Nephron progenitor cell (in vitro differentiated cells): ENCODE data around the gene PPFIA4.
"Not testable (repeated sequence)": the region's sequence is repeated elsewhere in the genome, so short reads cannot be mapped to it uniquely, and the experiment has no call there.

Experiments
- DNase-seq: peaks from one replicate; pipeline ENCODE4 v3.0.0; 2021
- H3K27ac Mint-ChIP-seq: 2 replicates; pipeline ENCODE4 v1.8.0; 2021; ENCODE audit warnings: mild to moderate bottlenecking, moderate library complexity, mixed read lengths
- H3K27me3 Mint-ChIP-seq: 2 replicates; pipeline ENCODE4 v1.8.0; 2021; ENCODE audit warnings: mild to moderate bottlenecking, low read depth, mixed read lengths; ENCODE audit not compliant: poor library complexity
- H3K36me3 Mint-ChIP-seq: 2 replicates; pipeline ENCODE4 v1.8.0; 2021; ENCODE audit warnings: low read depth, mixed read lengths
- H3K4me1 Mint-ChIP-seq: 2 replicates; pipeline ENCODE4 v1.8.0; 2021; ENCODE audit warnings: mixed read lengths
- H3K4me3 Mint-ChIP-seq: 2 replicates; pipeline ENCODE4 v1.8.0; 2021; ENCODE audit warnings: mild to moderate bottlenecking, moderate library complexity, mixed read lengths
- H3K9me3 Mint-ChIP-seq: 2 replicates; pipeline ENCODE4 v1.8.0; 2021; ENCODE audit warnings: mild to moderate bottlenecking, moderate library complexity, mixed read lengths
- TF ChIP-seq, protein P1 (sequence below): fragments of 200-600 bp; sonication (generic); IDR thresholded peaks from 2 replicates; pipeline ENCODE4 v1.5.0; 2021; ENCODE audit warnings: antibody characterized with exemption

Gene PPFIA4

DNA sequence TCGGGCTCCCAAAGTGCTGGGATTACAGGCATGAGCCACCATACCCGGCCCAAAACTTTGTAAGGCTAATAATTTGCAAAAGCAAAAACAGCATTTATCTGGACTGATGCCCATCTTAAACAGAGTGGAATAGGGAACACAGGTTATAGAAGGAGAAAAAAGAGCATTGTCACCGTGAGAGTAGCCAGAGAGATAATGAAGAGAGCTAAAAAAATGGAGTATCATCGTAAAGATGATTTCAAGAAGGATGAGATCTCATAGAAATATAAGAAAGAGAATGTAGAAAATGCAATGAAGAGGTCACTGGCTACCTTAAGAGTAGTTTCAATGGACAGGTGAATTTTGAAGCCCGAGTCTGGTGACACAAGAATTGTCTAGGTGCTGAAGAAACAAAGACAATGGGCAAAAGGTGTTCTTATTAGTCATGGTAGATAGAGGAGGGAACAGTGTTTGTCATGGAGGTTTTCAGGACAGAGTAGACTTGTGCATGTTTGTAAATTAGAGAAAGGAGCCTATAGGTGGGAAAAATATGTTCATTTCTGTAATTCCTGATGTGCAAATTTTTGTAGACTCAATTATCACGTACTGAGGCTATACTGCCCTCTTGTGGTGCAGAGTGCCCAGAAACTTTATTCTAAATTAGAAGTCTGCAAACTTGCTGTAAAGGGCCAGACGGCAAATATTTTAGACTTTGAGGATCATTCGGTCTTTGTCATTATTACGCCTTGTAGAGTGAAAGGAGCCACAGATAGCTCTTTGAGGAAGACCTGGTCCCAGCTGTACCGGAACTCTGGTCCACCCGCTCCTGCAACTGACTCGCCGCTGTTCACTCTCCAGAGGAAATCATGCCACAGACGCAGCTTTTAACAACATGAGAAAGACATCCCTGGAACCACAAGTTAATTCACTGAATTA lies 27.2 kb upstream of the PPFIA4 start:
- Mint-ChIP-seq H3K4me3 (no peak overlapping the region), H3K36me3 (no peaks in the 10 kb centered on the region), H3K27ac (no peak overlapping the region), H3K9me3 (no peaks in the 10 kb centered on the region), H3K27me3 (peaks cover 41% of the 10 kb centered on the region), H3K4me1 (peaks cover 6% of the 10 kb centered on the region)
- DNase-seq = peak; percentile 65
- TF ChIP-seq, protein P1, sequence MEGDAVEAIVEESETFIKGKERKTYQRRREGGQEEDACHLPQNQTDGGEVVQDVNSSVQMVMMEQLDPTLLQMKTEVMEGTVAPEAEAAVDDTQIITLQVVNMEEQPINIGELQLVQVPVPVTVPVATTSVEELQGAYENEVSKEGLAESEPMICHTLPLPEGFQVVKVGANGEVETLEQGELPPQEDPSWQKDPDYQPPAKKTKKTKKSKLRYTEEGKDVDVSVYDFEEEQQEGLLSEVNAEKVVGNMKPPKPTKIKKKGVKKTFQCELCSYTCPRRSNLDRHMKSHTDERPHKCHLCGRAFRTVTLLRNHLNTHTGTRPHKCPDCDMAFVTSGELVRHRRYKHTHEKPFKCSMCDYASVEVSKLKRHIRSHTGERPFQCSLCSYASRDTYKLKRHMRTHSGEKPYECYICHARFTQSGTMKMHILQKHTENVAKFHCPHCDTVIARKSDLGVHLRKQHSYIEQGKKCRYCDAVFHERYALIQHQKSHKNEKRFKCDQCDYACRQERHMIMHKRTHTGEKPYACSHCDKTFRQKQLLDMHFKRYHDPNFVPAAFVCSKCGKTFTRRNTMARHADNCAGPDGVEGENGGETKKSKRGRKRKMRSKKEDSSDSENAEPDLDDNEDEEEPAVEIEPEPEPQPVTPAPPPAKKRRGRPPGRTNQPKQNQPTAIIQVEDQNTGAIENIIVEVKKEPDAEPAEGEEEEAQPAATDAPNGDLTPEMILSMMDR = peak; percentile 84

DNA sequence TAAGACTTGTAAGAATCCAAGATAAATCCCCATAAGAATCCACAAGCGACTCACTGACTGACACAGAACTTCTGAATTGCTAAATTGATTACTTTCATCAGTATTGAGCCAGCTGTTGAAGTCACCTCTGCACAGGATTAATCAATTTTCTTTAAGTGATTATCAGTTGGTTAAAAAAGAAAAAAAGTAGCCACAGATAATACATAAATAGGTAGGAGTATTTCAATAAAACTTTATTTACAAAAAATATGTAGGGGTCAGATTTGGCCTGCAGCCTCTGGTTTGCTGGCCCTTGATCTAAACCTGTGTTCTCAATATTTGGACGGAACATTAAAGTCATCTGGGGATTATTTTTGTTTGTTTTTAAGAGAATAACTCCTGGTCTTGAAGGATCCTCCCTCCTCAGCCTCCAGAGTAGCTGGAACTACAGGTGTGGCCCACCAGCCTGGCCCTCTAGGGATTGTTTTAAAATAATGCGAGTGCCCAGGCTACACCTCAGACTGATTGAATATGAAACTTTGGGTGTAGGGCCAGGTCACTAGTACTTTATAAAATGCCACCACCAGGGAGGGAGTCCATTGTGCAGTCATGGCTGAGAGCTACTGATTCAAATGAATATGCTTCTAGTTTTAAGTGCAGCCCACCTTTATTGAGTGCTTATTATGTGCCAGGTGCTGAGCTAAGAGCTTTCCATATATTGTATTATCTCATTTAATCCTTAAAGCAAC lies 25.9 kb upstream of the PPFIA4 start:
- Mint-ChIP-seq H3K27ac (no peak overlapping the region), H3K4me3 (no peak overlapping the region), H3K36me3 (no peaks in the 10 kb centered on the region), H3K4me1 (peaks cover 9% of the 10 kb centered on the region), H3K27me3 (peaks cover 30% of the 10 kb centered on the region), H3K9me3 (no peaks in the 10 kb centered on the region)
- TF ChIP-seq, protein P1 = no peak
- no peak for DNase-seq

DNA sequence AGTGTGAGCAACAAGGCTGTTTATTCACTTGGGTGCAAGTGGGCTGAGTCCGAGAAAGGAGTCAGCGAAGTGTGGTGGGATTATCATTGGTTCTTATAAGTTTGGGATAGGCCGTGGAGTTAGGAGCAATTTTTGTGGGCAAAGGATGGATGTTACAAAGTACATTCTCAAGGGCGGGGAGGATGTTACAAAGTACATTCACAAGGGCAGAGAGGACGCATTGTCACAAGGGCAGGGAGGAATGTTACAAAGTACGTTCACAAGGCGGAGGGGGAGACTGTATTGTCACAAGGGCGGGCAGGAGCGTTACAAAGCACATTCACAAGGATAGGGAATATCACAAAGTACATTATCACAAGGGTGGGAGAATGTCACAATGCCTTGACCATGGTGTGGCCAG lies 24.3 kb upstream of the PPFIA4 start:
- H3K4me3 Mint-ChIP-seq = no peak overlapping the region
- no peak for DNase-seq
- peaks cover 25% of the 10 kb centered on the region for H3K4me1 Mint-ChIP-seq
- no peaks in the 10 kb centered on the region for H3K9me3 Mint-ChIP-seq
- no peaks in the 10 kb centered on the region for H3K36me3 Mint-ChIP-seq
- peaks cover 14% of the 10 kb centered on the region for H3K27me3 Mint-ChIP-seq
- TF ChIP-seq, protein P1 = no peak
- H3K27ac Mint-ChIP-seq = peak overlapping the region; percentile 19

DNA sequence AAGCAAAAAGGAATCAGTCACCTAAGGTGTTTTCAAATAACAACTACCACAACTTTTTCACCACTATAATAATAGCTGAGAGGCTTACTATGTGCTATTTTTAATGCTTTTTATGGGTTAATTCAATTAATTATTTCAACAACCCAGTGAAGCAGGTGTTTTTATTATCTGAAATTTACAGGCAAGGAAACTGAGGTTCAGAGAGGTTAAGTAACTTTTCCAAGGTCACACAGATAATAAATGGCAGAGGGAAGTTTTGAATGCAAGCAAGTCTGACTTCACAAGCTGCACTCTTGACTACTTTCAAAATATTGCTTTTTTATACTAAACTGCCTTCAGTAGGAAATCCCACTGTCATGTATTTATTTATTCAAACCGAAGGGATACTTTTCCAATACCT lies 23.3 kb upstream of the PPFIA4 start:
- Mint-ChIP-seq H3K27ac (no peak overlapping the region), H3K27me3 (peaks cover 4% of the 10 kb centered on the region), H3K4me3 (no peak overlapping the region), H3K9me3 (no peaks in the 10 kb centered on the region), H3K36me3 (no peaks in the 10 kb centered on the region), H3K4me1 (peaks cover 31% of the 10 kb centered on the region)
- TF ChIP-seq, protein P1 = no peak
- no peak for DNase-seq

DNA sequence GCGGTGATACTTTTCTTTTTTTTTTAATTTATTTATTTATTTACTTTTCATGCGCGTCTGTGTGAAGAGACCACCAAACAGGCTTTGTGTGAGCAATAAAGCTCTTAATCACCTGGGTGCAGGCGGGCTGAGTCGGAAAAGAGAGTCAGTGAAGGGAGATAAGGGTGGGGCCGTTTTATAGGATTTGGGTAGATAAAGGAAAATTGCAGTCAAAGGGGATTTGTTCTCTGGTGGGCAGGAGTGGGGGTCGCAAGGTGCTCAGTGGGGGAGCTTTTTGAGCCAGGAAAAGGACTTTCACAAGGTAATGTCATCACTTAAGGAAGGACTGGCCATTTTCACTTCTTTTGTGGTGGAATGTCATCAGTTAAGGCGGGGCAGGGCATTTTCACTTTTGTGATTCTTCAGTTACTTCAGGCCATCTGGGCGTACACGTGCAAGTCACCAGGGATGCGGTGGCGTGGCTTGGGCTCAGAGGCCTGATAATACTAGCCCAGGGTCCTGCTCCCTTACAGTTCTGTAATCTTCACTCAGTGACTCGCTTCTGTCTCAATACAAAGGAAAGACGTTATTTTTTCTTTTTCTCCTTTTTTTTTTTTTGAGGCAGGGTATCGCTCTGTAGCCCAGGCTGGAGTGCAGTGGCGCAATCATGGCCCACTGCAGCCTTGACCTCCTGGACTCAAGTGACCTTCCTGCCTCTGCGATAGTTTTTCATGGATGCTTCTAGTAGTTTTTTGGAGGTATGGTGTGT lies 20.7 kb upstream of the PPFIA4 start:
- not testable (repeated sequence) for H3K9me3 Mint-ChIP-seq, DNase-seq, H3K27me3 Mint-ChIP-seq
- peaks cover 17% of the 10 kb centered on the region for H3K36me3 Mint-ChIP-seq
- H3K27ac Mint-ChIP-seq = peak overlapping the region; percentile 99
- H3K4me1 Mint-ChIP-seq = peaks cover 42% of the 10 kb centered on the region
- peak overlapping the region; percentile 96 for H3K4me3 Mint-ChIP-seq
